HepG2 (cell line): ENCODE results near the gene GNPAT.

ENCODE experiments used
- CBX5 ChIP-seq: sonication (generic); formaldehyde crosslinking; IDR thresholded peaks from 2 replicates; pipeline ENCODE4 v1.4.0; 2020; ENCODE audit warnings: missing genetic modification reagents, borderline replicate concordance
- EZH2 ChIP-seq: conservative IDR thresholded peaks from 2 replicates; pipeline ENCODE4 v1.6.1; 2012; ENCODE audit warnings: mild to moderate bottlenecking, low read depth, low read length, moderate library complexity
- KLF16 ChIP-seq, 2 experiments: sonication (generic) in 1 of 2; formaldehyde crosslinking in 1 of 2; IDR thresholded peaks; 2 replicates each; pipeline versions ENCODE4 v1.6.1 to v1.8.0; 2016 to 2023; ENCODE audit warnings: missing genetic modification reagents in 2 of 2, missing compliant biosample characterization in 1 of 2
- MYC ChIP-seq: sonication (generic); formaldehyde crosslinking; IDR thresholded peaks from 2 replicates; pipeline ENCODE4 v1.9.0; 2021; ENCODE audit warnings: missing genetic modification reagents, borderline replicate concordance
- SMC3 ChIP-seq: IDR thresholded peaks from 2 replicates; pipeline ENCODE4 v1.6.1; 2011; ENCODE audit warnings: low read length, improper control_type of control experiment
- XRCC5 ChIP-seq: fragments of 200-400 bp; formaldehyde crosslinking; optimal IDR thresholded peaks from 2 replicates; pipeline ENCODE3; 2017; ENCODE audit warnings: mild to moderate bottlenecking, low read length
- ZNF230 ChIP-seq: sonication (generic); formaldehyde crosslinking; IDR thresholded peaks from 2 replicates; pipeline ENCODE4 v1.4.0; 2020; ENCODE audit warnings: mild to moderate bottlenecking, missing genetic modification reagents
- ZNF24 ChIP-seq: fragments of 450-650 bp; IDR thresholded peaks from 2 replicates; pipeline ENCODE4 v1.6.1; 2017; ENCODE audit warnings: antibody characterized with exemption, mild to moderate bottlenecking
- ZNF563 ChIP-seq: sonication (generic); formaldehyde crosslinking; IDR thresholded peaks from 2 replicates; pipeline ENCODE4 v1.8.0; 2022; ENCODE audit warnings: mild to moderate bottlenecking, moderate library complexity, missing genetic modification reagents
- ZNF850 ChIP-seq: sonication (generic); formaldehyde crosslinking; conservative IDR thresholded peaks from 2 replicates; pipeline ENCODE4 v1.9.0; 2021; ENCODE audit warnings: mild to moderate bottlenecking, missing genetic modification reagents
- TF ChIP-seq, protein P1 (sequence below): sonication (generic); formaldehyde crosslinking; IDR thresholded peaks from 2 replicates; pipeline ENCODE4 v1.5.0; 2020; ENCODE audit warnings: mild to moderate bottlenecking, missing genetic modification reagents, moderate library complexity
- TF ChIP-seq, protein P2 (sequence below): sonication (generic); formaldehyde crosslinking; IDR thresholded peaks from 2 replicates; pipeline ENCODE4 v1.9.0; 2021; ENCODE audit warnings: missing genetic modification reagents, borderline replicate concordance
- TF ChIP-seq, protein P3 (sequence below): sonication (generic); formaldehyde crosslinking; IDR thresholded peaks from 2 replicates; pipeline ENCODE4 v1.4.0; 2020; ENCODE audit warnings: missing genetic modification reagents
- TF ChIP-seq, protein P4 (sequence below): sonication (generic); formaldehyde crosslinking; IDR thresholded peaks from 2 replicates; pipeline ENCODE4 v1.4.0; 2020; ENCODE audit warnings: missing genetic modification reagents

DNA sequence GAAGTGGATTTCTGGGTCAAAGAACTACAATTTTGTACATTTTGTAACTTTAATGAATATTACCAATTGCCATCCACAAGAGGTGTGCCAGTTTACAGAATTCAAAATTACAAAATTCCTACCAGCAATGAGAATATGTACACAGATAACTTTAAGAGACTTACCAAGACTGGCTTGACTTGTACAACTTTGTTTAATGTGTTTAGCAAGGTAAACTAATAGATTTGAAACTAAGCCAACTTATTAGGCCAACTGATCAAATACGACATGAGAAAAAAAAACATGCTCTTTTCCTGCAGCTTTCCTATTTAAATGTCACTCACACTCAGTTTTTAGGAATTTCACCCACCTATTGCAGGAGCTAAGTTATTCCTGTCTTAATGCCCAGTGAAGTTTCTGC lies 85.2 kb downstream of the GNPAT start:
- no peak for TF ChIP-seq SMC3
- no peak for TF ChIP-seq ZNF850 (CRISPR knock-in tag)
- TF ChIP-seq, protein P1, sequence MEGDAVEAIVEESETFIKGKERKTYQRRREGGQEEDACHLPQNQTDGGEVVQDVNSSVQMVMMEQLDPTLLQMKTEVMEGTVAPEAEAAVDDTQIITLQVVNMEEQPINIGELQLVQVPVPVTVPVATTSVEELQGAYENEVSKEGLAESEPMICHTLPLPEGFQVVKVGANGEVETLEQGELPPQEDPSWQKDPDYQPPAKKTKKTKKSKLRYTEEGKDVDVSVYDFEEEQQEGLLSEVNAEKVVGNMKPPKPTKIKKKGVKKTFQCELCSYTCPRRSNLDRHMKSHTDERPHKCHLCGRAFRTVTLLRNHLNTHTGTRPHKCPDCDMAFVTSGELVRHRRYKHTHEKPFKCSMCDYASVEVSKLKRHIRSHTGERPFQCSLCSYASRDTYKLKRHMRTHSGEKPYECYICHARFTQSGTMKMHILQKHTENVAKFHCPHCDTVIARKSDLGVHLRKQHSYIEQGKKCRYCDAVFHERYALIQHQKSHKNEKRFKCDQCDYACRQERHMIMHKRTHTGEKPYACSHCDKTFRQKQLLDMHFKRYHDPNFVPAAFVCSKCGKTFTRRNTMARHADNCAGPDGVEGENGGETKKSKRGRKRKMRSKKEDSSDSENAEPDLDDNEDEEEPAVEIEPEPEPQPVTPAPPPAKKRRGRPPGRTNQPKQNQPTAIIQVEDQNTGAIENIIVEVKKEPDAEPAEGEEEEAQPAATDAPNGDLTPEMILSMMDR, result no peak
- no peak for TF ChIP-seq MYC (CRISPR knock-in tag)
- TF ChIP-seq ZNF24, result no peak
- TF ChIP-seq KLF16 (CRISPR knock-in tag; IDR thresholded peaks at IDR 0.05), result no peak
- TF ChIP-seq, protein P2, sequence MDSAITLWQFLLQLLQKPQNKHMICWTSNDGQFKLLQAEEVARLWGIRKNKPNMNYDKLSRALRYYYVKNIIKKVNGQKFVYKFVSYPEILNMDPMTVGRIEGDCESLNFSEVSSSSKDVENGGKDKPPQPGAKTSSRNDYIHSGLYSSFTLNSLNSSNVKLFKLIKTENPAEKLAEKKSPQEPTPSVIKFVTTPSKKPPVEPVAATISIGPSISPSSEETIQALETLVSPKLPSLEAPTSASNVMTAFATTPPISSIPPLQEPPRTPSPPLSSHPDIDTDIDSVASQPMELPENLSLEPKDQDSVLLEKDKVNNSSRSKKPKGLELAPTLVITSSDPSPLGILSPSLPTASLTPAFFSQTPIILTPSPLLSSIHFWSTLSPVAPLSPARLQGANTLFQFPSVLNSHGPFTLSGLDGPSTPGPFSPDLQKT (CRISPR knock-in tag), result no peak
- TF ChIP-seq, protein P3, sequence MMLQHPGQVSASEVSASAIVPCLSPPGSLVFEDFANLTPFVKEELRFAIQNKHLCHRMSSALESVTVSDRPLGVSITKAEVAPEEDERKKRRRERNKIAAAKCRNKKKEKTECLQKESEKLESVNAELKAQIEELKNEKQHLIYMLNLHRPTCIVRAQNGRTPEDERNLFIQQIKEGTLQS (CRISPR knock-in tag), result no peak
- TF ChIP-seq ZNF230 (CRISPR knock-in tag), result no peak
- TF ChIP-seq EZH2, result no peak
- no peak for TF ChIP-seq XRCC5
- TF ChIP-seq ZNF563 (CRISPR knock-in tag), result no peak
- TF ChIP-seq, protein P4, sequence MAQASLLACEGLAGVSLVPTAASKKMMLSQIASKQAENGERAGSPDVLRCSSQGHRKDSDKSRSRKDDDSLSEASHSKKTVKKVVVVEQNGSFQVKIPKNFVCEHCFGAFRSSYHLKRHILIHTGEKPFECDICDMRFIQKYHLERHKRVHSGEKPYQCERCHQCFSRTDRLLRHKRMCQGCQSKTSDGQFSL (CRISPR knock-in tag), result no peak
- no peak for TF ChIP-seq CBX5 (CRISPR knock-in tag)
